Tracheal epithelial cell (primary cell): ENCODE measurements around the gene EXOSC9. TPM values are rescaled to one million over a fixed set of nuclear protein-coding genes. Genes with fewer than 3 reads are reported as not detected.

Experiments used
- total RNA-seq: library from RNA; depleted of rRNA; stranded (reverse); fragments of >200 nt; gene quantifications from 2 replicates; pipeline ENCODE4 v1.2.1, GENCODE V29; 2014

Gene EXOSC9, protein sequence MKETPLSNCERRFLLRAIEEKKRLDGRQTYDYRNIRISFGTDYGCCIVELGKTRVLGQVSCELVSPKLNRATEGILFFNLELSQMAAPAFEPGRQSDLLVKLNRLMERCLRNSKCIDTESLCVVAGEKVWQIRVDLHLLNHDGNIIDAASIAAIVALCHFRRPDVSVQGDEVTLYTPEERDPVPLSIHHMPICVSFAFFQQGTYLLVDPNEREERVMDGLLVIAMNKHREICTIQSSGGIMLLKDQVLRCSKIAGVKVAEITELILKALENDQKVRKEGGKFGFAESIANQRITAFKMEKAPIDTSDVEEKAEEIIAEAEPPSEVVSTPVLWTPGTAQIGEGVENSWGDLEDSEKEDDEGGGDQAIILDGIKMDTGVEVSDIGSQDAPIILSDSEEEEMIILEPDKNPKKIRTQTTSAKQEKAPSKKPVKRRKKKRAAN
- total RNA-seq = 14.5 and 15.3 TPM in 2 replicates

DNA sequence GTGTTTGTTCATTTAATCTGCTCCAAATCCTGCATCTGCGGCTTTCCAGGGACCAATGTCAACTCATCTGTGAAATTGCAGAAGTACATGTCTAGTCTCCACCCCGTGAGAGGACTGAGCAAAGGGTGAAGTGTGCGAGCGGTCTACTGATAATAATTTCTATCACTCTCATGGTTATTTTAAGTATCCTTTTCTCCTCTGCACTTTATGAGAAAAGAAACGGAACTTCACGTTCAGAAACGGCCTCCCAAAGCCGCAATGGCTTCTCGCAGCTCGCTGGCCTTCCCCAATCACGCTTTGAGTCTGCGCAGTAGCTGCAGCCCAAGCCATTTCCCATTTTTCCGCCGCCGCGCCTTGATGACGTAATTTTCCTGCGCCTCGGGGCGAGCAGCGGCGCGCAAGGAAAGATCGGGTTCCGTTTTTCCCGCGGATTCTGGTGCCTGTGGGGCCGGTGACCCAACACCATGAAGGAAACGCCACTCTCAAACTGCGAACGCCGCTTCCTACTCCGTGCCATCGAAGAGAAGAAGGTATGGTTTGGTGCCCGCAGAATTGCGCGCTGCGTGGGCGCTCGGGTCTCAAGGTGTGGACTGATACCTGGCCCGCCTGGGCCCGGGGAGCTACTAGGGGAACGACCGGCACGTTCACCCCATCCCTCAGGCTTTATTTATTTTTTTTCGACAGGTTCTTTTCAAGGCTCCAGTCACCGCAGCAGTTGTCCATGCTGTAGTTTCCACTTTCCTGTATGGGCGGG lies at the start of gene EXOSC9:
EXOSC9 (plus strand) TSS at position 363 of the 754 bp plus-strand sequence; CDS start at position 465, 102 bp downstream.

DNA sequence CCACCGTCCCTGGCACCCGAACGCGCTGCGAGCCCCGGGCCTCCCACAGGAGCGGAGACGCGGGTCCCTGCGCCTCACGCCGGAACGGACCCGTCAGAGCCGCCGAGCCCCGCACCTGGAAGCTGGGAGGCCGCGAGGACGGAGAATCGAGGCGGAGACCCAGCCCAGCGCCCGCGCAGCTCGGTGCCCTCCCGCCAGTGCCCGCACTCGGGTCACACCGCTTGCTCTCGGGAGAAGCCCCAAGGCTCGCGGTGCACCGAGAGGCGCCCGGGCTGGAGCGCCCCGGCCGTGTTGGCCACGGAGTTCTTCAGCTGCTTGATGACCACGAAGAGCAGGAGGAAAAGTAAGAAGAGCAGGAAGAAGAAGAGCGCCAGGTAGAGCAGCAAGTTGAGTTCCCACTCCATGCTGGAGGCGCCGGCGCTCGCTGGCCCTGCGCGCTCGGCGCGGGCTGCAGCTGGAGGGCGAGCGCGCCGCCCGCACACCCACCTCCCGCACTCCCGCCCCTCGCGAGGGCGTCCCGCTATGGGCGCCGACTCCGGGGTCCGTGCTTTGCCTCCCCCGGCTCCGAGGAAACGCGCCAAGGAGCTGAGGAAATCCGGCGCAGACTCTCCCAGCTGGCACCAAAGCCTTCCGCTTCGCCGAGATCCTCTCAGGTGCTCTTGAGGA lies 36.3 kb upstream of the EXOSC9 start, which contains the start of gene SMIM43:
SMIM43 (minus strand) TSS at position 463 of the 666 bp plus-strand sequence; CDS start at position 404, 59 bp downstream.

DNA sequence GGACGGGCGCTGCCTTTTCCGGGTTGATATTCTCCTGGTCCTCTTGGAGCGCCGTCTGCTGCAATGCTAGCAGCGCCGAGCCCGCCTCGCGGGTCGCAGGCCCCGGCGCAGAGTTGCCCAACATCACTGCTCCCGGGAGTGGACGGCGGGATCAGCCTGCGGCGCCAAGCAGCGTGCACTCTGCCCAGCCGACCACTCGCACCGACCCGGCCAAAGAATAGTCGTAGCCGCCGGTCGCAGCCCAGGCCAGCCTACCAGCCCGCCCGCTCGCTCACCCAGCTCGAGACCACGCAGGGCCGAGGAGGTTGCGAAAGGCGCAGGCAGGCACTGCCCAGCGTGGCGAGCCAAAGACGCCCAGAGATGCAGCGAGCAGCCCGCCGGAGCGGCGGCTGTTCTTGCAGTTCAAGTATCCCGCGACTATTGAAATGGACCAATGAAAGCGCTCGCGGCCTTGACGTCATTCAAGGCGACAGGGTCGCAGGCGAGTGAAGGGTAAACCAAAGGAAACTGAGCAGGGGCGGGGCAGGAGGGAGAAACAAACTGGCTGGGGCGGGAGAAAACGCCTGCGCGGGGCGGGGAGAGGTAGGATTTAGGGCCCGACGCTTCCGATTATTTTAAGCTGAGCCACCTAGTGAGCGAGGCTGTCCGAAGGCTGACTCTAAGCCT lies 22.5 kb downstream of the EXOSC9 start, which contains the start of gene CCNA2:
CCNA2 (minus strand) TSS at position 379 of the 666 bp plus-strand sequence; CDS start at position 124, 255 bp downstream.

Other genes starting within 250 kb of the EXOSC9 start
- gene ANXA5, start 104.3 kb upstream of the EXOSC9 start, total RNA-seq = 179 and 281 TPM in 2 replicates
- 0.24 TPM in 1 of 2 replicates, not detected in the other for gene SMIM43, start 36.2 kb upstream of the EXOSC9 start, total RNA-seq
- gene CCNA2, start 22.6 kb downstream of the EXOSC9 start, total RNA-seq = 1.9 and 9.4 TPM in 2 replicates
- gene BBS7, start 69.2 kb downstream of the EXOSC9 start, total RNA-seq = 19.0 and 19.8 TPM in 2 replicates
- not detected in 2 replicates for gene TRPC3, start 150.7 kb downstream of the EXOSC9 start, total RNA-seq